ENCODE results near the gene MYH8.
A peak's percentile ranks its signal among the peaks of the same experiment; 100 is the strongest.

The MYH8 gene

DNA sequence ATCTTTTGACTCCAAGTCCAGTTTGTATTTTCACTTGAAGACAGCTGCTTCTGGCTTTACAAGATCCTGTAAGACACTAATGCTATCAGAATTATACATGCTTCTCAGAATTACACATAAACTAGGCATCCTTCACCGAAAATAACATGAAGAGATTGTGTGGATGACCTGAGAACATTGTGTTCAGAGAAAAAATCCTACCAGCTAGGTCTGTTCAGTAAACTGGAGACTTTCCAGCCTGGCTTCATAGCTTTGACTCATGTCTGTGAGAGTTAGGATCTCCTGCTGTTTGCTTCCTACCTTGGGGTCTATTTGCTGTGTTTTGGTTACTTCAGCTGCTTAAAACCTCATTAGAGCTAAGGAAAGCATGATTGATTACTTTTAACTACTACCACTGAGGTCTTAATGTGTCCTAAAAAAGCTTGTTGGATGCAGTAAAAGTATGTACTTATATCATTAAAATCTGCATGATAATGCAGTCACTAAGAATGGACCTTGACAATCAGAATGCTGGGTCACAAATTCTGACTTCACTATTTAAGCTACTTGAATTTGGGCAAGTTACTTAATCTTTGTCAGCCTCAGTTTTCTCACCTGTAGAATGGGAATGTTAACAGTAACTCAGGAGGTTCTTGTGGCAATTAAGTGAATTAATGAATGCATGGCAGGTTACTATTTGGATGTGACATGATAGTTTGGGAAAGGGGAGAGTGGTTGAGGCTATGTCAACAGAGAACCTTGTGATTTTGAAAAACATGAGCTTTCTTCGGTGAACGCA lies 40.9 kb downstream of the MYH8 start:
- no peak for DNase-seq

- DNase-seq: no peak
These were observed 48.8 kb downstream of the MYH8 start, which contains the start of gene MYH13 for GRCh38 chr17:10372906-10373305. MYH13 (minus strand) TSS chr17:10373006; CDS start chr17:10364530, 8,476 bp downstream.

DNA sequence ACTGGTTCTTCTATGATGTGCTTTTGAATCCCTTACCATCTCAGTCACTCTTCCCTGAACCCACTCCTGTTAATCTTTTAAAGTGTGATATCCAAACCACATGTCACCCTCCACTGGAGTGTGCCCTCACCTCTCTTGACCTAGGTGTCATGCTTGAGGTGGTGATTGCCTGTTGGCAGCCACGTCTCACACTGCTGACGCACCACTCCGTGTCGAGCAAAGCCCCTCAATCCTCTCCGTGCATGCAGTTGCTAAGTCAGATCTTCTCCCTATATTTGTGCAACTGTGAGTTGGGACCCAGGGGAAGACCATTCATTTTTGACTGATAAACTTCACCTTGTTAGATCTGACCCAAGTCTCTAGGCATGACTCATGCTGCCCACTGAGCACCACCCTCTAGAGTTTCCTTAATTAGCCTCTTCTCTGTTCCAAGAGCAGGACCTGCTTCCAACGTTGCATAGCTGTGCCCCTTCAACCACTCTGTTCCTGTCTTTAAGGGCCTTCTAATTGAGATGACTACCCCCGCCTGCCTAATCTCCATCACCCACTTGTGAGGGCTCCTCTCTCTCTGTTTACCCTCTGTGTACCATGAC lies 51.6 kb downstream of the MYH8 start:
- DNase-seq: no peak

GRCh38 chr17:10369239-10369638 lies 52.5 kb downstream of the MYH8 start:
- DNase-seq: no peak

- DNase-seq: no peak
These were observed 53.2 kb downstream of the MYH8 start for GRCh38 chr17:10368561-10368960.

DNA sequence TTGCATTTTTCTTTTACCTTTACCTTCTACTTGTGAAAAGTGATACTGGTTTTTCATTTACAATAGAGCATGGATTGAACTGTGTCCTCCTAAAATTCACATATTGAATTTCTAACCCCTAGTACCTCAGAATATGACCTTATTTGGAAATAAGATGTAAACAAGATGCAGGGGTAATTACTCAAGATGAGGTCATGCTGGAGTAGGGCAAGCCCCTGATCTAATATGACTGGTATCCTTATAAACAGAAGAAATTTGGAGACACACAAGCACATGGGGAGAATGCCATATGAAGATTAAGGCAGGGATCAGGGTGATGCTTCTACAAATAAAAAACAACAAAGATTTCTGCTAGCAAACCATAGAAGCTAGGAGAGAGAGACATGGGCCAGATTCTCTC lies 61.2 kb downstream of the MYH8 start:
- DNase-seq: no peak

GRCh38 chr17:10357768-10358167 lies 64.0 kb downstream of the MYH8 start:
- peak; percentile 52 for DNase-seq

DNA sequence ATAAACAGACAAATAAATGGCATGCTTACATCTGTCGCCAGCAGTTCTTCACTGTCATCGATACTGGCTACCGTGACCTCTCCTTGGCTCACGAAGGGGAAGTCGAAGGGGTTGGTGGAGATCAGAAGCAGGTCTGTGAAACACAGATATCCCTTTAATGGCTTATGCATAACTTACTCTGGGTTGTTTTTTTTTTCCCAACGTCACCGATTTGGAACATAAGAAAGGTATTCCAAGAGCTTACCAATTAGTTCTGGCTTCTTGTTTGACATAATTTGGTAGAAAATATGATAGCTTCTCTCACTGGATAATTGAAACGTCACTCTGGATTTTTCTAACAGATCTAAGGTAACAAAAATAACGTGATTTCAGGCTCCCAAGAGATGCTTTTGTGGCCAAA lies 67.1 kb downstream of the MYH8 start:
- DNase-seq: no peak

DNA sequence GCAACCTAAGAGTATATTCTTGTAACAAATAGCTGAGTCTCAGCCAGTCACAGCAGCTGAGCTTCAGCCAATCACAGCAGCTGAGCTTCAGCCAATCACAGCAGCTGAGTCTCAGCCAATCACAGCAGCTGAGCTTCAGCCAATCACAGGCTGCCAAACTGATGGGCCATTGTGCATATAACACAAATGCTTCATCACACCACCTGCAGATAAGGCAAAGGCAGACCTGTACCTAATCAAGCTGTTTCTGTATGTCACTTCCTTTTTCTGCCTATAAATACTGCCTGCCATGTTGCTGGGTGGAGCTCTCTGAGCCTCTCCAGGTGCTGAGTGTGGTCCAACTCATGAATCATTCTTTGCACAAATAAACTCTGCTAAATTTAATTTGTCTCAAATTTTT lies 68.9 kb downstream of the MYH8 start:
- no peak for DNase-seq

DNA sequence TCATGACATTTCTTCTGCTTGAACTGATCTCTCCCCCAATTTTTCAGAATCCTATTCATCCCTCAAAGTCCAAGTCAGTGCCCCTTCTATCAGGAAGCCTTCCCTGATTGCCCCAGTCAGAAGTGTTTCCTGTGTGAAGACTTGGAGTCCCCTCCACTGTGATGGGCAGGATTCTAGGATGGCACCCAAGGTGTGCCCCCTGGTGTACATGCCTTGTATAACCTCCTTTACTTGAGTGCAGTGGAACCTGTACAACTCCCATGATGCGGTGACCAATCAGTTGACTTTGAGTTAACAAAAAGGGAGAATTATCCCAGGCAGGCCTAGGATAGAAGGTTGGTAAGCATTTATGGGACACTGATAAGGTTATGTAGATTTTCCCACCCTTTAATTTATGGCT lies 72.3 kb downstream of the MYH8 start:
- DNase-seq: no peak

GRCh38 chr17:10344816-10345215 lies 76.9 kb downstream of the MYH8 start:
- DNase-seq: no peak
